HG03571 (cell line): Measurements from ENCODE around the gene MYZAP.
"Not testable (repeated sequence)": the region's sequence is repeated elsewhere in the genome, so short reads cannot be mapped to it uniquely, and the experiment has no call there.

Experiments
- ATAC-seq: cut with Tn5 transposase; IDR thresholded peaks from one replicate; pipeline ENCODE4 v1.9.1; 2021; ENCODE audit not compliant: unreplicated experiment

Gene MYZAP

GRCh38 chr15:57592426-57592825, 722 bp downstream of the MYZAP start:
- ATAC-seq: no peak

- no peak for ATAC-seq
Measured at GRCh38 chr15:57592836-57593420, 1.2 kb downstream of the MYZAP start.

- no peak for ATAC-seq
Measured at GRCh38 chr15:57594479-57594878, 2.8 kb downstream of the MYZAP start.

- ATAC-seq: no peak
Measured at GRCh38 chr15:57595011-57595866, 3.5 kb downstream of the MYZAP start.

GRCh38 chr15:57596301-57596855, 4.7 kb downstream of the MYZAP start:
- ATAC-seq: no peak

- ATAC-seq: no peak
Measured at GRCh38 chr15:57596978-57597377, 5.3 kb downstream of the MYZAP start.

- no peak for ATAC-seq
Measured at GRCh38 chr15:57597431-57597830, 5.7 kb downstream of the MYZAP start.

GRCh38 chr15:57598346-57598745, 6.6 kb downstream of the MYZAP start:
- no peak for ATAC-seq

GRCh38 chr15:57599296-57599810, 7.6 kb downstream of the MYZAP start:
- ATAC-seq: no peak

GRCh38 chr15:57600197-57600596, 8.5 kb downstream of the MYZAP start:
- ATAC-seq: no peak

GRCh38 chr15:57604507-57604906, 12.8 kb downstream of the MYZAP start:
- no peak for ATAC-seq

- no peak for ATAC-seq
Measured at GRCh38 chr15:57605491-57605890, 13.8 kb downstream of the MYZAP start.

GRCh38 chr15:57606048-57606447, 14.3 kb downstream of the MYZAP start:
- ATAC-seq: no peak

GRCh38 chr15:57606816-57607215, 15.1 kb downstream of the MYZAP start:
- no peak for ATAC-seq

GRCh38 chr15:57607570-57608000, 15.9 kb downstream of the MYZAP start:
- no peak for ATAC-seq

- ATAC-seq: no peak
Measured at GRCh38 chr15:57609805-57610529, 18.3 kb downstream of the MYZAP start.

- no peak for ATAC-seq
Measured at GRCh38 chr15:57611123-57611522, 19.4 kb downstream of the MYZAP start.

GRCh38 chr15:57611938-57612337, 20.2 kb downstream of the MYZAP start:
- ATAC-seq: no peak

- ATAC-seq: no peak
Measured at GRCh38 chr15:57614241-57614640, 22.5 kb downstream of the MYZAP start.

GRCh38 chr15:57615951-57616496, 24.3 kb downstream of the MYZAP start:
- ATAC-seq: not testable (repeated sequence)

- ATAC-seq: no peak
Measured at GRCh38 chr15:57618325-57618724, 26.6 kb downstream of the MYZAP start.
